GM12874 (cell line): ENCODE results near the gene GALNT7.

ENCODE experiments used
- CTCF ChIP-seq: IDR thresholded peaks from 2 replicates; pipeline ENCODE4 v1.5.1; 2011; ENCODE audit warnings: low read depth, mild to moderate bottlenecking, control low read depth, low read length, moderate library complexity; ENCODE audit not compliant: insufficient read depth

The GALNT7 gene

DNA sequence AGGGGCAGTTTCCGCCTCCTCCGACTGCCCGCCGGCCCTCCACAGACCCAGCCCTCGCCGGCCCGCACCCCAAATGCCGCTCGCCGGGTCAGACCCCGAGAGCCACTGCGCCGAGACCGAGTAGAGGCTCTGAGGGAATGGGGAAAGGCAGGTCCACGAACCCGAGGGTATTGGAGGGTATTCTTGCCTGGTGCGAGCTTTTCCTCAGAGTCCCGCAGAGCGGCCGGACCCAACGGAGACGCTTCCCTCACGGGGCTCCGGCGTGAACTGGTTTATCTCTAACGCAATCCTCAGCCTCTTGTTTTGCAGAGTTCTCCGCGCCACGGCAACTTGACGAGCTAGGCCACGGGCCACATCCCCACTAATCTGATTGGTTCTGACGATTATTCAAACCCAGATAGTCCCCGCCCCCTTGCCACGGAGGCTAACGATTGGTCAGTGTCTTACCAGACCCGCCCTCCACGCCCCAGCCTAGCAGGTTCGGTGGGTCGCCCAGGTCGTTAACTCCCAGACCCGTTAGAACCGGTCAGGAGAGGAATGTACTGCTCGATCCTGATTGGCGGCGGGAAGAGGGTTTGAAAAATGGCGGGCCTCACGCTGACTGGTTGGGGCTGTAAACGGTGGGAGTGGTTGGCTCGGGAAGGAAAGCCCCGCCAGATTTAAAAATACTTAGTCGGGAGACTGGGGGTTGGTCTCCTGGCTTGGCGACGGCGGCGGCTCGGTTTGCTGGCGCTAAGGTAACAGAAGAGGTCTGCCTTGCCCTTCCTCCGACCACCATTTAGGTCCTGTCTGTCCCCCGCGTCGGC lies 165.7 kb downstream of the GALNT7 start, which contains the start of gene HMGB2:
Gene HMGB2 (minus strand): TSS at position 274 of the 806 bp plus-strand sequence. CDS start 709 bp downstream, outside the sequence.
- no peak for TF ChIP-seq CTCF

DNA sequence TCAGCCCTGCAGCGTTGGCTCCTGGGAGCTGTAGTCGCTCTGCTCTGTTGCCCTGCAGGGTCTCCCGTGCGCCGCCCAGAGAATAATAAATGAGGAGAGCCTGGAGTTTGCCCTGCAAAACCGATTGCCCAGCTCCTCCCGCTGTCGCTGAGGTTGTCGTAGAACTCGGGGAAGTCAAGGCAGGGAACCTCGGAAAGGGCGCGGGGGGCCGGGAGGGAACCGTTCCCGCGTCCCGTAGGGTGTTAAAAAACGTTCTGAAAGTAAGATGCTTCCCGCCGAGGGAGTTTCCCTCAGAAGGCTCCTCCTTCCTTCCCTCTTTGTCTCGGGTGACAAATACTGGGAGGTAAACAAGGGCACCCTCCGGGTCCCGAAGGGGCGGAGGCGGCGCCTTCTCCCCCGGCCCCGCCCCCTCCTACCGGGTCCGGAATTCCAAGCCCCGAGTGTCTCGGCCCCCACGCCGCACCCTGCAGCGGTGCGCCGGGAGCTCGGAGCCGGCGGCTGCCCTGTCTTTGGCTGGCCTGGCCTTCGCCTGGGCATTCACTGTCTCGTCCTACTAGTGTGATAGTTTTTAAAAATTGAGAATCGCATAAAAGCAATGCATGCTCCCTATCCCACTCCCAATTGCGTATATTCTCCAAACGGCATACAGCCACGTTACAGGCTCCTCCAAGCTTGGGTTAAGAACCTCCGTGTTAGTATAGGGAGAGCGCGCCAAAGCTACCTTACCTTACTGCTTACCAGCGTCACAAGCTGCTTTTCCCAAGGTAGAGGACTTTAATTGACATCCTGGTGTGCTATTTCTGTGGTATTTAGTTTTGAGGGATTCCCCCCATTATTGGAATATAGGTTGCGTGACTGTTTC lies 166.5 kb downstream of the GALNT7 start:
- TF ChIP-seq CTCF = no peak

- no peak for TF ChIP-seq CTCF
Observed at GRCh38 chr4:173337463-173337862, 168.9 kb downstream of the GALNT7 start.

DNA sequence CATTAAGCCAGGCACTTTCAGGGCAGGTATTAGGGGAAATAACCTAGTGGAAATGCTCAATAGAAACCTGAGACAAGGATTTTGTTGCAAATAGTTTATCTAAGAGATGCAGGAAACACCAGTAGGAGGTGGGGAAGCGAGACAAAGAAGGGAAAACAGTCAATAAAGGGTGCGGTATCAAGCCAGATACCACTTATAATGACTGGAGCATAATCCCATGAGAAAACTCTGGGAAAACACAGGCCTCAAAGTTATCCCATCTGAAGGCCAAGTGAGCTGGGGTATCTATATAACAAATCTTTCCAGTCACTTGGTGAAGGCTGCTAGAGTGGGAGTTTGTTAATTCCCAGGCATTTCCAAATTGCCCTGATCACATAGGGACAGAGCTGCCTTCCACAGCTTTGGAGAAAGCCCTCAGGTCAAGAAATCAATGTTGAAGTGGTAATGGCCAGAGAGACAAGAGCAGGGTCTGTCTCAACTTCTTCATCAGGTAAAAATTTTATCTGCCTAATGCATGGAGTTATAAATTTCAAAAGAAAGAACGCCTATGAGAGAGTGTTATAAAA lies 175.3 kb downstream of the GALNT7 start:
- no peak for TF ChIP-seq CTCF

DNA sequence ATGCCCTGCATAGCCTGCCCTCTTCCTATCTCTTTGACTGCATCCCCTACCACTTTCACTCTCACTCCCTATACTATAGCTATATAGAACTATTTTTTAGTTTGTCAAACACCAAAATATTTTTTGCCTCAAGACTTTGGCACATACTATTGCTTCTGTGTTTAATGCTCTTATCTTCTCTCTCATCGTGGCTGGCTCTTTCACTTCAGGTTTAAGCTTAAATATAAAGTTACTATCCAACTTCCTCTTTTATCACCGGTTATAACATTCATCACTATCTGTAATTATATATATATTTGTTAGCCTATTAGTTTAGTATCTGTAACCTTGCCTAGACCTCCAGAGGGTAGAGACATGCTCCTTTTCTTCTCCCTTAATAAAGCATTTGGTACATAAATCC lies 177.0 kb downstream of the GALNT7 start:
- no peak for TF ChIP-seq CTCF

- TF ChIP-seq CTCF = no peak
Observed at GRCh38 chr4:173346074-173346473, 177.5 kb downstream of the GALNT7 start.

DNA sequence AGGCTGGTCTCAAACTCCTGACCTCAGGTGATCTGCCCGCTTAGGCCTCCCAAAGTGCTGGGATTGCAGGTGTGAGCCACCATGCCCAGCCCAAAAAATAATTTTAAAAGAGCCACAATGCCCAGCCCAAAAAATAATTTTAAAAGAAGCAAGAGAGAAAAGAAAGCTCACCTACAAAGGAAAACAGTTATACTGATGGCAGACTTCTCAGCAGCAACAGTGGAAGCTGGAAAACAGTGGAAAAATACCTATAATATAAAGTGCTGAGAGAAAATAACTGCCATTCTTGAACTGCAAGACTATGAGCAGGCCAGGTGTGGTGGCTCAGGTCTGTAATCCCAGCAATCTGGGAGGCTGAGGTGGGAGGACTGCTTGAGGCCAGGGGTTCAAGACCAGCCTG lies 178.9 kb downstream of the GALNT7 start:
- TF ChIP-seq CTCF = no peak
